ENCODE results near the gene CAPN3.

The CAPN3 gene

DNA sequence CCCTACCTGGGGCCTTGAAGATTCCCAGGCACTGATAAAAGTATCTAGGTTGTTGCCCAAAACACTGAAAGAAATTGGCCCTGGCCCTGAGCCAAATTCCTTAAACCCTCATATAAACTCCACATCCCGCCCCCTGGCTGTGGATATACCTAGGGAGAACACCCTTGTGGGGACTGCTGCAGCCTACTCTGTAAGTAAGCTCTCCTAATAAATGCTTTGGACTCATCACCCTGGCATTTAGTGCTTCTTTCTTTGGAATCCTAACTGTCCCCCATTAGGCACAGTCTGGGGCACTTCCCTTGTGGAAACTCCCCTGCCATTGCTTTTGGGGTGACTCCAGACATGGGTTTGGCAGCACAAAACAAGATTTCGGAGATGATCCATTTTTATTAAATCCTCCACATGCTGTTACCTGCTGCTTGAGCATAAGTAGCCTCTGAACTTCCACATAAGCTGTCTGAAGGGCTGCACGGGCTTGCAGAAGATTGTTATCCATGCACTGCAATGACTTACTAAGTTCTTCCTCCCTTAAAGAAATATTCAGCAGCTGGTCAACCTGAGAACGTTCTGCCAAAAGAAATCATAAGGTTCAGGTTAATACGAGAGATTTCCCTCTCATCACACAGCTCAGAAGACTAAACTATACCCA is 85.2 kb downstream of the CAPN3 start:
- ATAC-seq: peak; percentile 37; the same call in 2 of the 3 replicates
- TF ChIP-seq PPARA (CRISPR knock-in tag; IDR thresholded peaks at IDR 0.05; ENCODE audit: borderline replicate concordance): no peak
- TF ChIP-seq, protein P1, sequence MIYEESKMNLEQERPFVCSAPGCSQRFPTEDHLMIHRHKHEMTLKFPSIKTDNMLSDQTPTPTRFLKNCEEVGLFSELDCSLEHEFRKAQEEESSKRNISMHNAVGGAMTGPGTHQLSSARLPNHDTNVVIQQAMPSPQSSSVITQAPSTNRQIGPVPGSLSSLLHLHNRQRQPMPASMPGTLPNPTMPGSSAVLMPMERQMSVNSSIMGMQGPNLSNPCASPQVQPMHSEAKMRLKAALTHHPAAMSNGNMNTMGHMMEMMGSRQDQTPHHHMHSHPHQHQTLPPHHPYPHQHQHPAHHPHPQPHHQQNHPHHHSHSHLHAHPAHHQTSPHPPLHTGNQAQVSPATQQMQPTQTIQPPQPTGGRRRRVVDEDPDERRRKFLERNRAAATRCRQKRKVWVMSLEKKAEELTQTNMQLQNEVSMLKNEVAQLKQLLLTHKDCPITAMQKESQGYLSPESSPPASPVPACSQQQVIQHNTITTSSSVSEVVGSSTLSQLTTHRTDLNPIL (CRISPR knock-in tag; IDR thresholded peaks at IDR 0.05; ENCODE audit: low read depth): no peak
- TF ChIP-seq ISL1 (CRISPR knock-in tag; IDR thresholded peaks at IDR 0.05): no peak
- no peak for TF ChIP-seq ESRRG (CRISPR knock-in tag; IDR thresholded peaks at IDR 0.05)
- TF ChIP-seq ZFP30 (CRISPR knock-in tag; IDR thresholded peaks at IDR 0.05): no peak
- TF ChIP-seq ARNTL (CRISPR knock-in tag; IDR thresholded peaks at IDR 0.05; ENCODE audit: borderline replicate concordance, low read depth): no peak
- no peak for TF ChIP-seq TOX (CRISPR knock-in tag; IDR thresholded peaks at IDR 0.05; ENCODE audit: borderline replicate concordance)
- TF ChIP-seq, protein P2, sequence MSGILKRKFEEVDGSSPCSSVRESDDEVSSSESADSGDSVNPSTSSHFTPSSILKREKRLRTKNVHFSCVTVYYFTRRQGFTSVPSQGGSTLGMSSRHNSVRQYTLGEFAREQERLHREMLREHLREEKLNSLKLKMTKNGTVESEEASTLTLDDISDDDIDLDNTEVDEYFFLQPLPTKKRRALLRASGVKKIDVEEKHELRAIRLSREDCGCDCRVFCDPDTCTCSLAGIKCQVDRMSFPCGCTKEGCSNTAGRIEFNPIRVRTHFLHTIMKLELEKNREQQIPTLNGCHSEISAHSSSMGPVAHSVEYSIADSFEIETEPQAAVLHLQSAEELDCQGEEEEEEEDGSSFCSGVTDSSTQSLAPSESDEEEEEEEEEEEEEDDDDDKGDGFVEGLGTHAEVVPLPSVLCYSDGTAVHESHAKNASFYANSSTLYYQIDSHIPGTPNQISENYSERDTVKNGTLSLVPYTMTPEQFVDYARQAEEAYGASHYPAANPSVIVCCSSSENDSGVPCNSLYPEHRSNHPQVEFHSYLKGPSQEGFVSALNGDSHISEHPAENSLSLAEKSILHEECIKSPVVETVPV (CRISPR knock-in tag; IDR thresholded peaks at IDR 0.05): no peak
- no peak for TF ChIP-seq ZC3H10 (CRISPR knock-in tag; IDR thresholded peaks at IDR 0.05)
- TF ChIP-seq BACH2 (CRISPR knock-in tag; IDR thresholded peaks at IDR 0.05; ENCODE audit: borderline replicate concordance): no peak
- TF ChIP-seq ZNF565 (CRISPR knock-in tag; conservative IDR thresholded peaks at IDR 0.05; ENCODE audit: low read depth): no peak
- no peak for TF ChIP-seq PATZ1 (CRISPR knock-in tag; IDR thresholded peaks at IDR 0.05; ENCODE audit: borderline replicate concordance)
- TF ChIP-seq, protein P3, sequence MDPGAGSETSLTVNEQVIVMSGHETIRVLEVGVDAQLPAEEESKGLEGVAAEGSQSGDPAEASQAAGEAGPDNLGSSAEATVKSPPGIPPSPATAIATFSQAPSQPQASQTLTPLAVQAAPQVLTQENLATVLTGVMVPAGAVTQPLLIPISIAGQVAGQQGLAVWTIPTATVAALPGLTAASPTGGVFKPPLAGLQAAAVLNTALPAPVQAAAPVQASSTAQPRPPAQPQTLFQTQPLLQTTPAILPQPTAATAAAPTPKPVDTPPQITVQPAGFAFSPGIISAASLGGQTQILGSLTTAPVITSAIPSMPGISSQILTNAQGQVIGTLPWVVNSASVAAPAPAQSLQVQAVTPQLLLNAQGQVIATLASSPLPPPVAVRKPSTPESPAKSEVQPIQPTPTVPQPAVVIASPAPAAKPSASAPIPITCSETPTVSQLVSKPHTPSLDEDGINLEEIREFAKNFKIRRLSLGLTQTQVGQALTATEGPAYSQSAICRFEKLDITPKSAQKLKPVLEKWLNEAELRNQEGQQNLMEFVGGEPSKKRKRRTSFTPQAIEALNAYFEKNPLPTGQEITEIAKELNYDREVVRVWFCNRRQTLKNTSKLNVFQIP (CRISPR knock-in tag; IDR thresholded peaks at IDR 0.05; ENCODE audit: borderline replicate concordance, low read depth): no peak

GRCh38 chr15:42445551-42445950 is 86.2 kb downstream of the CAPN3 start:
- no peak for ATAC-seq
- TF ChIP-seq, protein P3 (CRISPR knock-in tag; IDR thresholded peaks at IDR 0.05; ENCODE audit: borderline replicate concordance, low read depth): no peak
- TF ChIP-seq ZNF565 (CRISPR knock-in tag; conservative IDR thresholded peaks at IDR 0.05; ENCODE audit: low read depth): no peak
- TF ChIP-seq ZFP30 (CRISPR knock-in tag; IDR thresholded peaks at IDR 0.05): no peak
- no peak for TF ChIP-seq PATZ1 (CRISPR knock-in tag; IDR thresholded peaks at IDR 0.05; ENCODE audit: borderline replicate concordance)
- no peak for TF ChIP-seq ARNTL (CRISPR knock-in tag; IDR thresholded peaks at IDR 0.05; ENCODE audit: borderline replicate concordance, low read depth)
- no peak for TF ChIP-seq ESRRG (CRISPR knock-in tag; IDR thresholded peaks at IDR 0.05)
- TF ChIP-seq GLIS3 (CRISPR knock-in tag; IDR thresholded peaks at IDR 0.05): no peak
- TF ChIP-seq TCF4 (CRISPR knock-in tag; IDR thresholded peaks at IDR 0.05; ENCODE audit: borderline replicate concordance): no peak
- TF ChIP-seq TOX (CRISPR knock-in tag; IDR thresholded peaks at IDR 0.05; ENCODE audit: borderline replicate concordance): no peak
- TF ChIP-seq BACH2 (CRISPR knock-in tag; IDR thresholded peaks at IDR 0.05; ENCODE audit: borderline replicate concordance): no peak
- TF ChIP-seq SNAI2 (CRISPR knock-in tag; IDR thresholded peaks at IDR 0.05): no peak
- no peak for TF ChIP-seq CSDC2 (CRISPR knock-in tag; IDR thresholded peaks at IDR 0.05)
- TF ChIP-seq, protein P1 (CRISPR knock-in tag; IDR thresholded peaks at IDR 0.05; ENCODE audit: low read depth): no peak
- TF ChIP-seq TSHZ2 (CRISPR knock-in tag; IDR thresholded peaks at IDR 0.05): no peak
